Neural progenitor cell (in vitro differentiated cells): ENCODE measurements around the gene CCSER1. TPM values are rescaled to one million over a fixed set of nuclear protein-coding genes. Genes with fewer than 3 reads are reported as not detected.

ENCODE experiments used
- DNase-seq: peaks from one replicate; pipeline ENCODE4 v3.0.0-alpha.2; 2016; ENCODE audit warnings: low spot score
- H2AFZ ChIP-seq: fragments of 200-600 bp; sonication (generic); replicated peaks from 2 replicates; pipeline ENCODE4 v1.6.1; 2016; ENCODE audit warnings: antibody characterized with exemption
- H3F3A ChIP-seq: fragments of 200-600 bp; sonication (generic); 2 replicates; pipeline ENCODE4 v1.6.1; 2016; ENCODE audit warnings: antibody characterized with exemption, low read depth
- H3K27ac ChIP-seq: fragments of 200-600 bp; sonication (generic); 2 replicates; pipeline ENCODE4 v1.5.1; 2016; ENCODE audit warnings: mild to moderate bottlenecking
- H3K27me3 ChIP-seq: fragments of 200-600 bp; sonication (generic); 2 replicates; pipeline ENCODE4 v1.6.1; 2016; ENCODE audit warnings: mild to moderate bottlenecking, moderate library complexity
- H3K36me3 ChIP-seq: fragments of 200-600 bp; sonication (generic); 2 replicates; pipeline ENCODE4 v1.5.1; 2016
- H3K4me1 ChIP-seq: fragments of 200-600 bp; sonication (generic); 2 replicates; pipeline ENCODE4 v1.6.1; 2016; ENCODE audit warnings: mixed run types
- H3K4me2 ChIP-seq: fragments of 200-600 bp; sonication (generic); 2 replicates; pipeline ENCODE4 v1.6.1; 2016
- H3K4me3 ChIP-seq: fragments of 200-600 bp; sonication (generic); 2 replicates; pipeline ENCODE4 v1.5.1; 2016
- H3K79me2 ChIP-seq: fragments of 200-600 bp; sonication (generic); 2 replicates; pipeline ENCODE4 v1.6.1; 2016; ENCODE audit warnings: low read depth
- H3K9ac ChIP-seq: fragments of 200-600 bp; sonication (generic); 2 replicates; pipeline ENCODE4 v1.6.1; 2016
- H3K9me3 ChIP-seq: fragments of 200-600 bp; sonication (generic); 2 replicates; pipeline ENCODE4 v1.5.1; 2016; ENCODE audit warnings: low read depth
- H4K20me1 ChIP-seq: fragments of 200-600 bp; sonication (generic); 2 replicates; pipeline ENCODE4 v1.6.1; 2016; ENCODE audit warnings: low read depth
- H3K27ac Mint-ChIP-seq: 3 replicates; pipeline ENCODE4 v1.8.0; 2021; ENCODE audit warnings: mixed read lengths
- H3K27me3 Mint-ChIP-seq: 2 replicates; pipeline ENCODE4 v1.8.0; 2022; ENCODE audit warnings: low read depth, mild to moderate bottlenecking, inconsistent platforms, moderate library complexity, mixed read lengths; ENCODE audit not compliant: insufficient read depth
- H3K36me3 Mint-ChIP-seq: 3 replicates; pipeline ENCODE4 v1.8.0; 2021; ENCODE audit warnings: mixed read lengths
- H3K4me1 Mint-ChIP-seq: 3 replicates; pipeline ENCODE4 v1.8.0; 2021; ENCODE audit warnings: mixed read lengths
- H3K4me3 Mint-ChIP-seq: 3 replicates; pipeline ENCODE4 v1.8.0; 2021; ENCODE audit warnings: mild to moderate bottlenecking, moderate library complexity, mixed read lengths
- H3K9me3 Mint-ChIP-seq: 3 replicates; pipeline ENCODE4 v1.8.0; 2020; ENCODE audit warnings: mixed read lengths
- EZH2 ChIP-seq: fragments of 200-600 bp; sonication (generic); IDR thresholded peaks from 2 replicates; pipeline ENCODE4 v1.6.1; 2017; ENCODE audit warnings: antibody characterized with exemption, mild to moderate bottlenecking, moderate library complexity
- EZH2phosphoT487 ChIP-seq: fragments of 200-600 bp; sonication (generic); IDR thresholded peaks from 2 replicates; pipeline ENCODE4 v1.6.1; 2017; ENCODE audit warnings: antibody characterized with exemption
- total RNA-seq: library from RNA; depleted of rRNA; stranded (reverse); fragments of >200 nt; gene quantifications from 2 replicates; pipeline ENCODE4 v1.2.3, GENCODE V29; 2015; ENCODE audit warnings: low replicate concordance
- TF ChIP-seq, protein P1 (sequence below): fragments of 200-600 bp; sonication (generic); IDR thresholded peaks from 2 replicates; pipeline ENCODE4 v1.5.1; 2017; ENCODE audit warnings: antibody characterized with exemption, mild to moderate bottlenecking

CCSER1 gene
- total RNA-seq, 1 donor from 2014 or later: 0.77 TPM

DNA sequence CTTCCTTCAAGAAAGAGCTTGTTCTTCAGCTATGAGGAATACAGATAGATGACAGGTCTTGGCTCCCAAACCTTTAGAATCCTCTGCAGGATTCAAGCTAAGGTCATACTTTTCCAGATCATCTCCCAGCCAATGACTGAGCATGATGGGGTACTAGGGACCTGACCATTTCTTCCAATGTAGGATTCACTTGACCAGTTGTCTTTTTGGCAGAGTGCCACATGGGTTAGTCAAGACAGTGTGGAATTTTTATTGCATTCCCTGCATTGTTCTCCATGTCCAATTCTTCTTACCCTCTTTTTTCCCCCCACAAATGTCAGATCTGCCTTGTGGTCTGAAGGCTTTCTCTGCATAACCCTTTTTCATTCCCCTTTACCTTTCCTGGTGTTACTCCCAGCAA lies 99.5 kb downstream of the CCSER1 start:
- Histone ChIP-seq H3K79me2 (no peaks in the 10 kb centered on the region), H3K27ac (no peak overlapping the region), H2AFZ (no peak overlapping the region), H3K27me3 (no peaks in the 10 kb centered on the region), H4K20me1 (no peaks in the 10 kb centered on the region), H3F3A (no peaks in the 10 kb centered on the region), H3K36me3 (no peaks in the 10 kb centered on the region), H3K4me3 (no peak overlapping the region), H3K9ac (no peak overlapping the region), H3K4me1 (no peaks in the 10 kb centered on the region), H3K4me2 (no peak overlapping the region), H3K9me3 (no peaks in the 10 kb centered on the region)
- DNase-seq: no peak
- TF ChIP-seq EZH2: no peak
- TF ChIP-seq, protein P1, sequence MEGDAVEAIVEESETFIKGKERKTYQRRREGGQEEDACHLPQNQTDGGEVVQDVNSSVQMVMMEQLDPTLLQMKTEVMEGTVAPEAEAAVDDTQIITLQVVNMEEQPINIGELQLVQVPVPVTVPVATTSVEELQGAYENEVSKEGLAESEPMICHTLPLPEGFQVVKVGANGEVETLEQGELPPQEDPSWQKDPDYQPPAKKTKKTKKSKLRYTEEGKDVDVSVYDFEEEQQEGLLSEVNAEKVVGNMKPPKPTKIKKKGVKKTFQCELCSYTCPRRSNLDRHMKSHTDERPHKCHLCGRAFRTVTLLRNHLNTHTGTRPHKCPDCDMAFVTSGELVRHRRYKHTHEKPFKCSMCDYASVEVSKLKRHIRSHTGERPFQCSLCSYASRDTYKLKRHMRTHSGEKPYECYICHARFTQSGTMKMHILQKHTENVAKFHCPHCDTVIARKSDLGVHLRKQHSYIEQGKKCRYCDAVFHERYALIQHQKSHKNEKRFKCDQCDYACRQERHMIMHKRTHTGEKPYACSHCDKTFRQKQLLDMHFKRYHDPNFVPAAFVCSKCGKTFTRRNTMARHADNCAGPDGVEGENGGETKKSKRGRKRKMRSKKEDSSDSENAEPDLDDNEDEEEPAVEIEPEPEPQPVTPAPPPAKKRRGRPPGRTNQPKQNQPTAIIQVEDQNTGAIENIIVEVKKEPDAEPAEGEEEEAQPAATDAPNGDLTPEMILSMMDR: no peak
- no peak for TF ChIP-seq EZH2phosphoT487
- Mint-ChIP-seq H3K27ac (no peak overlapping the region), H3K9me3 (peaks cover 10% of the 10 kb centered on the region), H3K27me3 (peaks cover 6% of the 10 kb centered on the region), H3K36me3 (no peaks in the 10 kb centered on the region), H3K4me3 (no peak overlapping the region), H3K4me1 (no peaks in the 10 kb centered on the region)

DNA sequence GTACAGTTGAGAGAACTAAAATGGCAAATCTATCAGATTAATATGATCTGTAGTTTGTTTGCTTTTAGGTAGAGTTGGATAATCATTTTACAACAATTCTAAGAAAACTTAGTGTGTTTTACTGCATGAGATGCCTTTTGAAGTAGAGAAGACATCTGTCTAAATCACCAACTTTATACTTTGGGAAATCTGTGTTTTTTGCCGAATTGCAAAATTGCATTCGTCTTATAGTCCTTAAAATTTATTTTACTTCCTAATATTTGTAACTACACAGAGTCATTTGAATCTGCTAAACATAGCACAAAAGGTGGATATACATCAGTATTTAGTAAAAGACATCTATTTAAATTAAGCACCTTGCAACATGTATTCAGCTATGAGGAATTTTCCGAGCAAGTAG lies 100.0 kb downstream of the CCSER1 start:
- Histone ChIP-seq H3K79me2 (no peaks in the 10 kb centered on the region), H2AFZ (no peak overlapping the region), H3K9ac (no peak overlapping the region), H3K36me3 (no peaks in the 10 kb centered on the region), H3K4me3 (no peak overlapping the region), H3F3A (no peaks in the 10 kb centered on the region), H3K4me1 (no peaks in the 10 kb centered on the region), H3K4me2 (no peak overlapping the region), H3K9me3 (no peaks in the 10 kb centered on the region), H4K20me1 (no peaks in the 10 kb centered on the region), H3K27me3 (no peaks in the 10 kb centered on the region), H3K27ac (no peak overlapping the region)
- Mint-ChIP-seq H3K27ac (no peak overlapping the region), H3K4me3 (no peak overlapping the region), H3K27me3 (peaks cover 6% of the 10 kb centered on the region), H3K36me3 (no peaks in the 10 kb centered on the region), H3K4me1 (no peaks in the 10 kb centered on the region), H3K9me3 (peaks cover 10% of the 10 kb centered on the region)
- no peak for DNase-seq
- TF ChIP-seq EZH2 (no peak), EZH2phosphoT487 (no peak)
- TF ChIP-seq, protein P1: no peak

- Histone ChIP-seq H3K27me3 (no peaks in the 10 kb centered on the region), H3K4me2 (no peak overlapping the region), H2AFZ (peak overlapping the region; percentile 17), H3K9ac (no peak overlapping the region), H3F3A (no peaks in the 10 kb centered on the region), H3K79me2 (no peaks in the 10 kb centered on the region), H3K4me1 (no peaks in the 10 kb centered on the region), H3K36me3 (no peaks in the 10 kb centered on the region), H3K9me3 (no peaks in the 10 kb centered on the region), H4K20me1 (no peaks in the 10 kb centered on the region), H3K27ac (no peak overlapping the region), H3K4me3 (no peak overlapping the region)
- Mint-ChIP-seq H3K27ac (peak overlapping the region; percentile 65), H3K27me3 (peaks cover 2% of the 10 kb centered on the region), H3K36me3 (no peaks in the 10 kb centered on the region), H3K4me3 (no peak overlapping the region), H3K9me3 (no peaks in the 10 kb centered on the region), H3K4me1 (no peaks in the 10 kb centered on the region)
- no peak for TF ChIP-seq EZH2phosphoT487
- TF ChIP-seq EZH2: no peak
- TF ChIP-seq, protein P1: no peak
- no peak for DNase-seq
These were observed 107.8 kb downstream of the CCSER1 start for GRCh38 chr4:90234916-90235547.
